Measurements from ENCODE around the gene GMNN.

DNA sequence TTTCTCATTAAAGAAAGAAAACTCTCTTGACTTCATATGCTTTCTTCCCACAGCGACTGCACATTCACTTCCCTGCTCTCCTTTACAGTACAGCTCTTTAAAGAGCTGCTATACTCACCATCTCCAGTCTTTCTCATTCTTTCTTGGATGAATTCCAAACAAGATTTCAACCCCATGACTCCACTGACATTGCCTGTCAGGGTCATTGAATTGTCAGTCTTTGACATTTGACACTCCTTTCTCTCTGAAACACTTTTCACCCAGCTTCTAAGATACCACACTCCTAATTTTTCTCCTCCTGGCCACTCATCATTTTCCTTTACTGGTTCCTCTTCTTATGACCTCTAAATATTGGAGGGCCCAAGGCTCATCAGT lies 24.8 kb downstream of the GMNN start:
- TF ChIP-seq, protein P1, sequence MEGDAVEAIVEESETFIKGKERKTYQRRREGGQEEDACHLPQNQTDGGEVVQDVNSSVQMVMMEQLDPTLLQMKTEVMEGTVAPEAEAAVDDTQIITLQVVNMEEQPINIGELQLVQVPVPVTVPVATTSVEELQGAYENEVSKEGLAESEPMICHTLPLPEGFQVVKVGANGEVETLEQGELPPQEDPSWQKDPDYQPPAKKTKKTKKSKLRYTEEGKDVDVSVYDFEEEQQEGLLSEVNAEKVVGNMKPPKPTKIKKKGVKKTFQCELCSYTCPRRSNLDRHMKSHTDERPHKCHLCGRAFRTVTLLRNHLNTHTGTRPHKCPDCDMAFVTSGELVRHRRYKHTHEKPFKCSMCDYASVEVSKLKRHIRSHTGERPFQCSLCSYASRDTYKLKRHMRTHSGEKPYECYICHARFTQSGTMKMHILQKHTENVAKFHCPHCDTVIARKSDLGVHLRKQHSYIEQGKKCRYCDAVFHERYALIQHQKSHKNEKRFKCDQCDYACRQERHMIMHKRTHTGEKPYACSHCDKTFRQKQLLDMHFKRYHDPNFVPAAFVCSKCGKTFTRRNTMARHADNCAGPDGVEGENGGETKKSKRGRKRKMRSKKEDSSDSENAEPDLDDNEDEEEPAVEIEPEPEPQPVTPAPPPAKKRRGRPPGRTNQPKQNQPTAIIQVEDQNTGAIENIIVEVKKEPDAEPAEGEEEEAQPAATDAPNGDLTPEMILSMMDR (conservative IDR thresholded peaks at IDR 0.05; ENCODE audit: low read length), result no peak
- TF ChIP-seq EZH2phosphoT487 (IDR thresholded peaks at IDR 0.05; ENCODE audit: borderline replicate concordance), result no peak

Measured in Loucy (cell line).